Muscle of back (tissue), 11 donors: ENCODE results near the gene REPIN1. TPM values are rescaled to one million over a fixed set of nuclear protein-coding genes. Genes with fewer than 3 reads are reported as not detected.

Experiments
- DNase-seq, 3 donors: peaks; one replicate each; pipeline versions ENCODE4 v3.0.0 to v3.0.0-alpha.2; 2013
- polyA plus RNA-seq, 10 donors: library from polyadenylated mRNA; unstranded; fragments of 120-200 nt; gene quantifications; one replicate each; pipeline ENCODE4 v1.2.1, GENCODE V29; 2013; ENCODE audit not compliant: insufficient read length in 10 of 10

Gene REPIN1
- polyA plus RNA-seq, 10 donors: 58.1 to 75.0 (median 65.7) TPM

- peak; percentile 45 to 69 (median 52) for DNase-seq
Measured at GRCh38 chr7:150388709-150389531, 20.3 kb downstream of the REPIN1 start.

DNA sequence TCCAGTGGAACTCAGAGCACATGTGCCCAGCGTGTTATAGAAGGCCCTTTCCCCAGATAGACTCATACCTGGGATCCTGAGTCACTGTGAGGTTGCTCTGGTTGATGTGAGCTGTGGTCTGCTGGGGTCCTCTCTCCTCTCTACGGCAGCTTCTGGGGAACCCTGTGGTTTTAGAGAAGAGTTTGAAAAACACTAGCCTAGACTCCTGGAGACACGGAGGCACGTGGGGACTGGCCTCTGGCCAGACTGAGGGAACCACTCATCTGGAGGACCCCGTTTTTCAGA, 20.9 kb downstream of the REPIN1 start:
- DNase-seq: no peak

DNA sequence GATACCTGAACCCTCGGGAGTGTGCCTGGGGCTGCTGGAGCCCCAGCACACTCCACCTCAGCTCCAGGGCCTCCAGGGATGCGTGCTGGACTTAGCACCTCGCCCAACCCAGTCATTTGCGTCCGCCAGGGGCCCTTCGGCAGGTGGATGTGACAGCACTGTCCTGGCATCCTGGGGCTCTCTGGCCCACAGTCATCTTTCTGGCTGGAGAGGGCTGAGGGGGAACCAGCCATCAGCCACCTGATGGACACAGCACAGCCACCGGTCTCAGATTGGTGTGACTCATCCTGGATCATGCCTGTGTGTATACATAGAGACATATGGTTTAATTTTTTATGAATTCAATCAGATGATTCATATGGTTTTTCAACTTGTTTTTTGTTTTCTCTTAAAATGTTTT, 21.6 kb downstream of the REPIN1 start:
- no peak for DNase-seq

DNA sequence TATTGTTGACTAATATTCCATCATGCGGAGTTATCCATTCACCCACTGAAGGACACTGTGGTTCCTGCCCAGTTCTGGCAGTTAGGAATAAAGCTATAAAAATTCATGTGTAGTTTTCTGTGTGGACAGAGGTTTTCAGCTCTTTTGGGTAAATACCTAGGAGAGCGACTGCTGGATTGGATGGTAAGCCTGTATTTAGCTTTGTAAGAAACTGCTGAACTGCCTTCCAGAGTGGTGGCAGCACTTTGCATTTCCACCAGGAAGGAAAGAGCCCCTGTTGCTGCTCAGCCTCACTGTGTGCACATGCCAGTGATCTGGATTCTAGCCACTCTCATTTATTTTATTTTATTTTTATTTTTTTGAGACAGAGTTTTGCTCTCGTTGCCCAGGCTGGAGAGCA, 24.7 kb downstream of the REPIN1 start:
- DNase-seq: no peak

DNA sequence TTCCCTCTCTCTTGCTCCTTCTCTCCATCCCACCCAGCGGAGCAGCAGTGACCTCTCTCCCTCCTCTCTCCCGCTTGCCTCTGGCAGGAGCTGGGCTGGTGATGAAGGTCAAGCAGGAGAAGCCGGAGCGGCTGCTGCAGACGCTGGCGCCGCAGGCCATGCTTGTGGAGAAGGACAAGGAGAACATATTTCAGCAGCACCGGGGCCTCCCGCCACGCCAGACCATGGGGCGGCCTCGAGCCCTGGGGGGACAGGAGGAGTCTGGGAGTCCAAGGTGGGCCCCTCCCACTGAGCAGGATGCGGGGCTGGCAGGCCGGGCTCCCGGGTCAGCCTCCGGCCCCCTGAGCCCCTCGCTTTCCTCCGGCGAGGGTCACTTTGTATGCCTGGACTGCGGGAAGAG, 27.8 kb downstream of the REPIN1 start:
- DNase-seq: no peak

DNA sequence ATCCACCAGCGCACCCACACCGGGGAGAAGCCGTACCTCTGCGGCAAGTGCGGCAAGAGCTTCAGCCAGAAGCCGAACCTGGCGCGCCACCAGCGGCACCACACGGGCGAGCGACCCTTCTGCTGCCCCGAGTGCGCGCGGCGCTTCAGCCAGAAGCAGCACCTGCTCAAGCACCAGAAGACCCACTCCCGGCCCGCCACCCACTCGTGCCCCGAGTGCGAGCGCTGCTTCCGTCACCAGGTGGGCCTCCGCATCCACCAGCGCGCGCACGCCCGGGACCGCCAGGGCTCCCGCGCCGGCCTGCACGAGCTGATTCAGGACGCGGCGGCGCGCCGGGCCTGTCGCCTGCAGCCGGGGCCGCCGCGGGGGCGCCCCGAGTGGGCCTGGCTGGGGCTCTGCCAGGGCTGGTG, 28.2 kb downstream of the REPIN1 start:
- DNase-seq: no peak

DNA sequence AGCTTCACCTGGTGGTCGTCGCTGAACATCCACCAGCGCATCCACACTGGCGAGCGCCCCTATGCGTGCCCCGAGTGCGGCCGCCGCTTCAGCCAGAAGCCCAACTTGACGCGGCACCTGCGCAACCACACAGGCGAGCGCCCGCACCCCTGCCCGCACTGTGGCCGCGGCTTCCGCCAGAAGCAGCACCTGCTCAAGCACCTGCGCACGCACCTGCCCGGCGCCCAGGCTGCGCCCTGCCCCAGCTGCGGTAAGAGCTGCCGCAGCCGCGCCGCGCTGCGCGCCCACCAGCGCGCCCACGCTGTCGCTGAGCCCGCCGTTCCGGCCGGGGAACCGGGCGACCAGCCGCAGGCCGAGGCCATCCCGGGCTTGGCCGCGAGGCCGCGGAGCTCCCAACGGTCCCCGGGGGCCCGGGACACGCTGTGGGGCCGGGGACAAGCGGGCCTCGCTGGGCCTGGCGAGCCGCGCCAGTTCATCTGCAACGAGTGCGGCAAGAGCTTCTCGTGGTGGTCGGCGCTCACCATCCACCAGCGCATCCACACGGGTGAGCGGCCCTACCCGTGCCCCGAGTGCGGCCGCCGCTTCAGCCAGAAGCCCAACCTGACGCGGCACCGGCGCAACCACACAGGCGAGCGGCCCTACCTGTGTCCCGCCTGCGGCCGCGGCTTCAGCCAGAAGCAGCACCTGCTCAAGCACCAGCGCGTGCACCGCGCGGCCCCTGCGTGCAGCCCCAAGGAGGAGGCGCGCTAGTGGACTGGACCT, 28.9 kb downstream of the REPIN1 start:
- no peak for DNase-seq

- DNase-seq: no peak
Measured at GRCh38 chr7:150398108-150398964, 29.7 kb downstream of the REPIN1 start.

DNA sequence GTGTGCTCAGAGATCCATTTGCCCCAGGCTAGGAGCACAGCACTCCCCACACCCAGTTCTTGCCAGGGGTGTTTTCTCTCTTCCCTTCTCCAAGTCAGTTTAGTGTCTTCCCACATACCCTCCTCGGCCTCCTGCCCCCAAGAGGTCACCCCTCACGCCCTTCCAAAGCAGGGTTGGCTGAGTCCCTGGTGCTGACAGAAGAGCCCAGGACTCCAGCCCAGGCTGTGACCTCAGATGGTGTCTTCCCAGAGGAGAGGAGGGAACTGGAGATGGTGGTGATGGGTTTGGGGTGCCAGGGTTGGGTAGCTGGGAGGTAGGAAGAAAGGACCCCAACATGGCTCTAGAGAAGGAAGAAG, 30.3 kb downstream of the REPIN1 start:
- no peak for DNase-seq

DNA sequence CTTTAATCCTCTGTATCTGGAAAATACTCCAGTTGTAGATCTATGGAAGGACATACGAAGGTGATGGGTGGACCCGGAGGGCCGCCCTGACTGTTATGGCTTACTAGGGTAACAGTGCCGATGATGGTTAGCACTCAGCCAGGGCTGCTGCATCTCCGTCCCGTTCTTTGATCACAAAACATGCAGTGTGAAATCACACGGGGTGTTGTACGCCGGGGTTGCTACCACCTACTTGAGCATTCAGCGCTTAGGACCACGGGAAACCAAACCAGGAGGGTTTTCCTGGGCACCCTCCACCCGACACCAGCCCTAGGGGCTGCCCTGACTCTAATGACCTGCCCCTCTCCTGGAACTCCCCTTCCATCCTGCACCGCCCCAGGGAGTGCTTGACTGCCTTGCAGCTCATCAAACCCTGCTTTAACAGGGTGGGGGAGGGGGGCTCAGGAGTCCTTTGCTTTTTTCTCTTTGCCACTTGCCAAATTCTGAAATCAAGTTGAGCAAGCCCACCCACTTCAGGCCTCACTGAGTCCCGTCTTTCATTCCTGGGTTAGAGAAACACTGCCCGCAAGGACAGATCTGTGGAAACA, 30.9 kb downstream of the REPIN1 start:
- DNase-seq: no peak

- no peak for DNase-seq
Measured at GRCh38 chr7:150400008-150400787, 31.6 kb downstream of the REPIN1 start.

DNA sequence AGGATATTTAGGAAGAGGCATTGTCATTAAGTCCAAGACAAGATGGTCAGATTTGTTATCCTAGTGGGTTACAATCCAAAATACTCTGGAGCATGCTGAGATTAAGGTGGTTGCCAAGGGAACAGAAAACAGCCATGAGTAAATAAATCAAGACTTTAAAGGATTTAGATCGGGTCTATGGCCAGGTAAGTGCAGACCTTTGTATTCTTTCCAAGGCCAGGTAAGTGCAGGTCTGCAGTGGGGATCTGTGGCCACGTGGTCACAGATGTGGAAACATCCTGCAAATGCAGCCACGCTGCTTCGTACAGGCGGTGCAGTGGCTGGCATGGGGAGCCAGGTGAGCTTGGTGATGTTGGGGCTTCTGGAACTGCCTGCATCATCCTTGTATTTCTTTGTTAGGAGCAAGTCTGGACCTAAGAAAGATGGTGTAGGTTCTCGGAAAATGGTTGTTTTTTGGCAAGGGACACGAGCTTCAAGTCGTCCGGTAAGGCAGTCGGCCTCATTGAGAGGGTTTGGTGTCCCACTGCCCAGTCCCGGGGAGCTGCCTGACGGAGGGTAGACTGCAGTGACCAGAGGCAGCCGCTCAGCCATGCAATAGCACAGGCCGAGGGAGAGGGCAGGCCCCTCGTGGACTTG, 32.3 kb downstream of the REPIN1 start:
- no peak for DNase-seq

DNA sequence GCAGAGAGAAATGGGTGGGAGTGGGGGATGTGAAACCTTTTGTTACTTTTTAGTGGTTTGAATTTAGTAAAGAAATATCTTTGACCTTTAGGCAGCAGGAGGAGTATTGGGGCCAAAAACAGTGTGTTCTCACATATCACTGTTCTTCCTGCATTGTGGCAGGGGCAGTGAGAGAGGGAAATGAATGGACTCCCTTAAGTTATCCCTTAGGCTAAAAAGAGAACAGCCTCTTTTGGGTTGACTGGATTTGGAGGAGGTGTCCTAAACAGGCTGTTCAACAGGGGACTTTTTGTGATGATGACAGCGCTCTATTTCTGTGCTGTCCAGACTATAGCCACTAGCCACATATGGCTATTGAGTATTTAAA, 32.8 kb downstream of the REPIN1 start:
- DNase-seq: no peak

GRCh38 chr7:150401861-150402631, 33.4 kb downstream of the REPIN1 start:
- DNase-seq: no peak

GRCh38 chr7:150402671-150403321, 34.2 kb downstream of the REPIN1 start:
- no peak for DNase-seq

GRCh38 chr7:150403376-150404171, 35.0 kb downstream of the REPIN1 start:
- DNase-seq: no peak

GRCh38 chr7:150404172-150404804, 35.7 kb downstream of the REPIN1 start:
- DNase-seq: peak in 1 of 3 donors; percentile 16
